OCI-LY7 (cell line): ENCODE data around the gene DCUN1D5.

Experiments
- CTCF ChIP-seq: fragments of 200-600 bp; sonication (generic); conservative IDR thresholded peaks from 2 replicates; pipeline ENCODE4 v1.5.1; 2014; ENCODE audit warnings: mild to moderate bottlenecking, antibody characterized with exemption, low read length, moderate library complexity, mixed read lengths
- EZH2phosphoT487 ChIP-seq: fragments of 200-600 bp; sonication (generic); IDR thresholded peaks from 2 replicates; pipeline ENCODE4 v1.6.1; 2018; ENCODE audit warnings: low read depth, borderline replicate concordance, mild to moderate bottlenecking, mixed run types, antibody characterized with exemption, low read length, moderate library complexity, mixed read lengths

GRCh38 chr11:103091064-103091800 lies 728 bp downstream of the DCUN1D5 start:
- TF ChIP-seq CTCF = no peak
- no peak for TF ChIP-seq EZH2phosphoT487
